ENCODE results near the gene TVP23C.
"Not testable (repeated sequence)": the region's sequence is repeated elsewhere in the genome, so short reads cannot be mapped to it uniquely, and the experiment has no call there.

DNA sequence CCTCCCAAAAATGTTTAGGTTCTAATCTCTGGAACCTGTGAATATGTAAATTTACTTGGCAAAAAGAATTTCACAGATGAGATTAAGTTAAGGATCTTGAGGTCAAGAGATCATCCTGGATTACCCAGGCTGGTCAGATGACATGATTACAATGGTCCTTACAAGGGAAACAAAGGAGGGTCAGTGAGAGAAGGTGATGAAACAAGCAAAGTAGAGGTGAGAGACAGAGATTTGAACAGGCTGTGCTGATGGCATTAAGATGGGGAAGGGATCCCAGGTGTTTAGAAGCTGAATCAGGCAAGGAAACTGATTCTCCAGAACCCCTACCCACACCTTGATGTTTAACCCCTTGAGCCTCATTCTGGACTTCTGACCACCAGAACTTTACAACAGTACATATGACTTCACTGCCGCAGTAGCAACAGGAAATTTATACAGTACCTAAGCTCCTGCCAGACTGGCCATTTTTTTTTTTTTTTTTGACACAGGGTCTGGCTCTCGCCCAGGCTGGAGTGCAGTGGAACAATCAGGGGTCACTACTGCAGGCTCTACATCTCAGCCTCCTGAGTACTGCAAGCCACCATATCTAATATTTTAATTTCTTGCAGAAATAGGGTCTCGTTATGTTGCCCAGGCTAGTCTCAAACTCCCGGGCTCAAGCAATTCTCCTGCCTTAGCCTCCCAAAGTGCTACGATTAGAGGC is 4.7 kb downstream of the TVP23C start:
- TF ChIP-seq, protein P1, sequence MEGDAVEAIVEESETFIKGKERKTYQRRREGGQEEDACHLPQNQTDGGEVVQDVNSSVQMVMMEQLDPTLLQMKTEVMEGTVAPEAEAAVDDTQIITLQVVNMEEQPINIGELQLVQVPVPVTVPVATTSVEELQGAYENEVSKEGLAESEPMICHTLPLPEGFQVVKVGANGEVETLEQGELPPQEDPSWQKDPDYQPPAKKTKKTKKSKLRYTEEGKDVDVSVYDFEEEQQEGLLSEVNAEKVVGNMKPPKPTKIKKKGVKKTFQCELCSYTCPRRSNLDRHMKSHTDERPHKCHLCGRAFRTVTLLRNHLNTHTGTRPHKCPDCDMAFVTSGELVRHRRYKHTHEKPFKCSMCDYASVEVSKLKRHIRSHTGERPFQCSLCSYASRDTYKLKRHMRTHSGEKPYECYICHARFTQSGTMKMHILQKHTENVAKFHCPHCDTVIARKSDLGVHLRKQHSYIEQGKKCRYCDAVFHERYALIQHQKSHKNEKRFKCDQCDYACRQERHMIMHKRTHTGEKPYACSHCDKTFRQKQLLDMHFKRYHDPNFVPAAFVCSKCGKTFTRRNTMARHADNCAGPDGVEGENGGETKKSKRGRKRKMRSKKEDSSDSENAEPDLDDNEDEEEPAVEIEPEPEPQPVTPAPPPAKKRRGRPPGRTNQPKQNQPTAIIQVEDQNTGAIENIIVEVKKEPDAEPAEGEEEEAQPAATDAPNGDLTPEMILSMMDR (IDR thresholded peaks at IDR 0.05; ENCODE audit: low read length), result not testable (repeated sequence)
- not testable (repeated sequence) for TF ChIP-seq EZH2 (IDR thresholded peaks at IDR 0.05; ENCODE audit: borderline replicate concordance, low read length)
